ENCODE measurements around the gene MRFAP1L1.
A peak's percentile ranks its signal among the peaks of the same experiment; 100 is the strongest.

MRFAP1L1 gene

GRCh38 chr4:6686104-6686787 is 23.4 kb downstream of the MRFAP1L1 start:
- no peak overlapping the region for H3K27ac ChIP-seq
- no peak for TF ChIP-seq ZFX (IDR thresholded peaks at IDR 0.05; ENCODE audit: borderline replicate concordance)
- TF ChIP-seq CTCF (IDR thresholded peaks at IDR 0.05), result no peak

- no peak for TF ChIP-seq CTCF (IDR thresholded peaks at IDR 0.05)
- TF ChIP-seq ZFX (IDR thresholded peaks at IDR 0.05; ENCODE audit: borderline replicate concordance), result no peak
- H3K27ac ChIP-seq, result no peak overlapping the region
These were observed 25.0 kb downstream of the MRFAP1L1 start for GRCh38 chr4:6684656-6685055.

GRCh38 chr4:6682862-6683590 is 26.6 kb downstream of the MRFAP1L1 start:
- no peak overlapping the region for H3K27ac ChIP-seq
- TF ChIP-seq CTCF (IDR thresholded peaks at IDR 0.05), result no peak
- no peak for TF ChIP-seq ZFX (IDR thresholded peaks at IDR 0.05; ENCODE audit: borderline replicate concordance)

GRCh38 chr4:6681191-6681590 is 28.5 kb downstream of the MRFAP1L1 start:
- TF ChIP-seq CTCF (IDR thresholded peaks at IDR 0.05), result peak; percentile 81
- no peak for TF ChIP-seq ZFX (IDR thresholded peaks at IDR 0.05; ENCODE audit: borderline replicate concordance)

GRCh38 chr4:6680372-6681034 is 29.2 kb downstream of the MRFAP1L1 start:
- no peak for TF ChIP-seq CTCF (IDR thresholded peaks at IDR 0.05)
- H3K27ac ChIP-seq, result no peak overlapping the region

More at GRCh38 chr4:6681191-6681590, 28.5 kb downstream of the MRFAP1L1 start:
- no peak overlapping the region for H3K27ac ChIP-seq

- TF ChIP-seq CTCF (IDR thresholded peaks at IDR 0.05) (no peak), ZFX (IDR thresholded peaks at IDR 0.05; ENCODE audit: borderline replicate concordance) (no peak)
- peak overlapping the region; percentile 98; the same call in 1 of the 2 replicates for H3K27ac ChIP-seq
These were observed 32.7 kb downstream of the MRFAP1L1 start for GRCh38 chr4:6676722-6677558.
